ENCODE results near the gene C1orf122.

DNA sequence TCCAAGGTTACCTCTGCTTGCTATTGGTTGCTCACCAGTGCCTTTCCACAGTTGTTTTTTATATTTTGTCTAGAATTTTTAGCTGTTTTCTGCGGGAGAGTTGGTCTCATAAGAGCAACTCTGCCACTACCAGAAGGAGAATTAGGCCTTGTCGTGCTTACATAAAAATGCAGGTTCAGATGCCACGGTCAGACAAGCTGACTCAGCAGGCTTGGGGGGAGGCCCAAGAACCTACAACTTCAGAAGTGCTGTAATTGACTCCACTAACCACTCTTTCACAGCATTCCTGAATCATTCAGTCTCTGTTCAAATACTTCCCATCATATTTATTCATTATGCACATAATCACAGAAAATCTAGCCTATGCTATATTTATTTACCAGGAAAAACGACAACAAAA lies 23.5 kb downstream of the C1orf122 start:
- TF ChIP-seq, protein P1, sequence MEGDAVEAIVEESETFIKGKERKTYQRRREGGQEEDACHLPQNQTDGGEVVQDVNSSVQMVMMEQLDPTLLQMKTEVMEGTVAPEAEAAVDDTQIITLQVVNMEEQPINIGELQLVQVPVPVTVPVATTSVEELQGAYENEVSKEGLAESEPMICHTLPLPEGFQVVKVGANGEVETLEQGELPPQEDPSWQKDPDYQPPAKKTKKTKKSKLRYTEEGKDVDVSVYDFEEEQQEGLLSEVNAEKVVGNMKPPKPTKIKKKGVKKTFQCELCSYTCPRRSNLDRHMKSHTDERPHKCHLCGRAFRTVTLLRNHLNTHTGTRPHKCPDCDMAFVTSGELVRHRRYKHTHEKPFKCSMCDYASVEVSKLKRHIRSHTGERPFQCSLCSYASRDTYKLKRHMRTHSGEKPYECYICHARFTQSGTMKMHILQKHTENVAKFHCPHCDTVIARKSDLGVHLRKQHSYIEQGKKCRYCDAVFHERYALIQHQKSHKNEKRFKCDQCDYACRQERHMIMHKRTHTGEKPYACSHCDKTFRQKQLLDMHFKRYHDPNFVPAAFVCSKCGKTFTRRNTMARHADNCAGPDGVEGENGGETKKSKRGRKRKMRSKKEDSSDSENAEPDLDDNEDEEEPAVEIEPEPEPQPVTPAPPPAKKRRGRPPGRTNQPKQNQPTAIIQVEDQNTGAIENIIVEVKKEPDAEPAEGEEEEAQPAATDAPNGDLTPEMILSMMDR (IDR thresholded peaks at IDR 0.05) = no peak
- TF ChIP-seq POLR2A (IDR thresholded peaks at IDR 0.05) = no peak
